Gastroesophageal sphincter (tissue), 4 donors: ENCODE results near the gene MED29. TPM values are rescaled to one million over a fixed set of nuclear protein-coding genes. Genes with fewer than 3 reads are reported as not detected.

ENCODE experiments used
- ATAC-seq: fragments of 150-250 bp; one replicate; pipeline ENCODE4 v1.9.1; 2016; ENCODE audit warnings: mild to moderate bottlenecking, moderate library complexity
- H3K27ac ChIP-seq, 4 donors: fragments of 200-600 bp; sonication (generic) in 3 of 4; 1 replicate in 3 of 4; 2 replicates in 1 of 4; pipeline ENCODE4 v1.5.1; 2016 to 2019
- H3K27me3 ChIP-seq: fragments of 200-600 bp; sonication (generic); one replicate; pipeline ENCODE4 v1.5.1; 2019
- H3K36me3 ChIP-seq, 2 donors: fragments of 200-600 bp; sonication (generic); one replicate each; pipeline ENCODE4 v1.5.1; 2019; ENCODE audit warnings: control low read depth in 1 of 2
- H3K4me1 ChIP-seq, 3 donors: fragments of 200-600 bp; sonication (generic); 1 replicate in 2 of 3; 2 replicates in 1 of 3; pipeline ENCODE4 v1.5.1; 2016 to 2019; ENCODE audit warnings: control low read depth in 2 of 3
- H3K4me3 ChIP-seq, 2 donors: fragments of 200-600 bp; sonication (generic); one replicate each; pipeline ENCODE4 v1.5.1; 2019; ENCODE audit warnings: mild to moderate bottlenecking in 1 of 2, moderate library complexity in 1 of 2
- H3K9me3 ChIP-seq, 3 donors: fragments of 200-600 bp; sonication (generic); one replicate each; pipeline ENCODE4 v1.5.1; 2017 to 2019; ENCODE audit warnings: control low read depth in 2 of 3
- EP300 ChIP-seq: sonication (generic); formaldehyde crosslinking; IDR thresholded peaks from one replicate; pipeline ENCODE4 v1.6.1; 2017; ENCODE audit warnings: antibody characterized with exemption, mild to moderate bottlenecking
- POLR2A ChIP-seq, 2 donors: fragments of 450-650 bp; IDR thresholded peaks; one replicate each; pipeline ENCODE4 v1.6.1; 2017; ENCODE audit warnings: antibody characterized with exemption in 2 of 2, mild to moderate bottlenecking in 2 of 2, moderate library complexity in 1 of 2
- POLR2AphosphoS5 ChIP-seq: sonication (generic); formaldehyde crosslinking; IDR thresholded peaks from one replicate; pipeline ENCODE4 v1.6.1; 2017; ENCODE audit warnings: antibody characterized with exemption
- WGBS, 2 donors: methylation state at CpG; one replicate each; pipeline ENCODE4 v1.1.5; 2018; ENCODE audit warnings: low coverage in 1 of 2; 5-methylcytosine and 5-hydroxymethylcytosine counted together
- total RNA-seq, 4 donors: library from RNA; depleted of rRNA; stranded (reverse); fragments of >200 nt; gene quantifications; one replicate each; pipeline ENCODE4 v1.1.0, GENCODE V29; 2016
- TF ChIP-seq, protein P1 (sequence below), 4 experiments: fragments of 200-600 bp in 2 of 4; fragments of 450-650 bp in 2 of 4; sonication (generic) in 1 of 4; IDR thresholded peaks; one replicate each; pipeline ENCODE4 v1.5.1; 2017 to 2019; ENCODE audit warnings: antibody characterized with exemption in 4 of 4, mild to moderate bottlenecking in 2 of 4, moderate library complexity in 2 of 4

The MED29 gene
- total RNA-seq, 4 donors from 2014 or later, result 30.0 to 50.7 (median 36.4) TPM

- Histone ChIP-seq H3K36me3 (peaks cover 0 to 44% of the 10 kb centered on the region in 2 donors), H3K27ac (peak overlapping the region in 3 of 4 donors; percentile 99 to 100 (median 99)), H3K9me3 (no peaks in the 10 kb centered on the region), H3K4me3 (peak overlapping the region in 1 of 2 donors; percentile 90), H3K27me3 (no peaks in the 10 kb centered on the region), H3K4me1 (peaks cover 0 to 57% (median 24%) of the 10 kb centered on the region in 3 donors)
- 36 to 38% methylated on average over 10 of the region's 35 CpGs for WGBS, 2 donors
- no peak for ATAC-seq
- TF ChIP-seq EP300 (no peak), POLR2AphosphoS5 (no peak), POLR2A (IDR thresholded peaks at IDR 0.05) (no peak)
- TF ChIP-seq, protein P1, sequence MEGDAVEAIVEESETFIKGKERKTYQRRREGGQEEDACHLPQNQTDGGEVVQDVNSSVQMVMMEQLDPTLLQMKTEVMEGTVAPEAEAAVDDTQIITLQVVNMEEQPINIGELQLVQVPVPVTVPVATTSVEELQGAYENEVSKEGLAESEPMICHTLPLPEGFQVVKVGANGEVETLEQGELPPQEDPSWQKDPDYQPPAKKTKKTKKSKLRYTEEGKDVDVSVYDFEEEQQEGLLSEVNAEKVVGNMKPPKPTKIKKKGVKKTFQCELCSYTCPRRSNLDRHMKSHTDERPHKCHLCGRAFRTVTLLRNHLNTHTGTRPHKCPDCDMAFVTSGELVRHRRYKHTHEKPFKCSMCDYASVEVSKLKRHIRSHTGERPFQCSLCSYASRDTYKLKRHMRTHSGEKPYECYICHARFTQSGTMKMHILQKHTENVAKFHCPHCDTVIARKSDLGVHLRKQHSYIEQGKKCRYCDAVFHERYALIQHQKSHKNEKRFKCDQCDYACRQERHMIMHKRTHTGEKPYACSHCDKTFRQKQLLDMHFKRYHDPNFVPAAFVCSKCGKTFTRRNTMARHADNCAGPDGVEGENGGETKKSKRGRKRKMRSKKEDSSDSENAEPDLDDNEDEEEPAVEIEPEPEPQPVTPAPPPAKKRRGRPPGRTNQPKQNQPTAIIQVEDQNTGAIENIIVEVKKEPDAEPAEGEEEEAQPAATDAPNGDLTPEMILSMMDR (IDR thresholded peaks at IDR 0.05), result no peak
Observed at GRCh38 chr19:39415111-39416046, 24.2 kb downstream of the MED29 start.

- Histone ChIP-seq H3K27me3 (no peaks in the 10 kb centered on the region), H3K27ac (peak overlapping the region in 3 of 4 donors; percentile 99 to 100 (median 99)), H3K4me3 (peak overlapping the region in 1 of 2 donors; percentile 90), H3K9me3 (no peaks in the 10 kb centered on the region), H3K36me3 (peaks cover 0 to 55% of the 10 kb centered on the region in 2 donors), H3K4me1 (peaks cover 0 to 47% (median 19%) of the 10 kb centered on the region in 3 donors)
- 37 to 82% methylated on average over 2 to 5 of the region's 27 CpGs for WGBS, 2 donors
- ATAC-seq, result no peak
- no peak for TF ChIP-seq POLR2A (IDR thresholded peaks at IDR 0.05)
- no peak for TF ChIP-seq EP300
- no peak for TF ChIP-seq POLR2AphosphoS5
- TF ChIP-seq, protein P1 (IDR thresholded peaks at IDR 0.05), result no peak
Observed at GRCh38 chr19:39416152-39417120, 25.3 kb downstream of the MED29 start.

DNA sequence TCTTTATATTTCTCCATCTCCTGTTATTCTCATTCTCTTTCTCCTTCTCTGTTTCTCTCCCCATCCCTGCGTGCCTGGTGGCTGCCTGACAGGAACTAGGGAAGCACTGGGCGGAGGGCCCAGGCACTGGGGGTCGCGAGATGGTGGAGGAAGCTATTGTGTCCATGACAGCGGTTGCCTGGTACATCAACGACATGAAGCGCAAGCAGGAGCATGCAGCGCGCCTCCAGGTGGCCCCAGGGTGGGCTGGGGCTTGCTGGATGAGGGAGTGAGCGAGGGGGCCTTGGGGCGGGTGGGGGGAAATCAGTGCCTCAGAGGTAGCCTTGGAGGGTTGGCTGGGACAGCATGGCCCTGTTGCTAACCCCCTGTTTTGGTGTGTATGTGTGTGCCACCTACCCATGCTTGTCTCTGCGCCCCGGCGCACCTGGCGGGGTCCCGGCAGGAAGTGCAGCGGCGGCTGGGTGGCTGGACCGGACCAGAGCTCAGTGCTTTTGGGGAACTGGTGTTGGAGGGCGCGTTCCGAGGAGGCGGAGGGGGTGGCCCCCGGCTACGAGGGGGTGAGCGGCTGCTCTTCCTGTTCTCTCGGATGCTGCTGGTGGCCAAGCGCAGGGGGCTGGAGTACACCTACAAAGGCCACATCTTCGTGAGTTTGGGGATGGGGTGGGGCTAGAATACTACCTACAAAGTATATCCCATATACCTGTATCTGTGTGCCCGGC, 26.4 kb downstream of the MED29 start:
- Histone ChIP-seq H3K9me3 (no peaks in the 10 kb centered on the region), H3K36me3 (peaks cover 0 to 66% of the 10 kb centered on the region in 2 donors), H3K27me3 (no peaks in the 10 kb centered on the region), H3K27ac (peak overlapping the region in 1 of 4 donors; percentile 100), H3K4me1 (peaks cover 0 to 43% (median 19%) of the 10 kb centered on the region in 3 donors), H3K4me3 (no peak overlapping the region)
- TF ChIP-seq POLR2A (IDR thresholded peaks at IDR 0.05) (no peak), POLR2AphosphoS5 (no peak), EP300 (no peak)
- TF ChIP-seq, protein P1 (IDR thresholded peaks at IDR 0.05), result no peak
- 83% methylated on average over 1 of the region's 30 CpGs; no CpG with 5 or more reads in 1 of the 2 donors for WGBS, 2 donors
- no peak for ATAC-seq

- peaks cover 0 to 39% (median 18%) of the 10 kb centered on the region in 3 donors for H3K4me1 ChIP-seq
- TF ChIP-seq POLR2AphosphoS5 (no peak), POLR2A (IDR thresholded peaks at IDR 0.05) (no peak), EP300 (no peak)
- TF ChIP-seq, protein P1 (IDR thresholded peaks at IDR 0.05), result no peak
- H3K9me3 ChIP-seq, result no peaks in the 10 kb centered on the region
- 88% methylated on average over 4 of the region's 9 CpGs; no CpG with 5 or more reads in 1 of the 2 donors for WGBS, 2 donors
- H3K27me3 ChIP-seq, result no peaks in the 10 kb centered on the region
- H3K27ac ChIP-seq, result no peak overlapping the region
- no peak overlapping the region for H3K4me3 ChIP-seq
- H3K36me3 ChIP-seq, result peaks cover 0 to 80% of the 10 kb centered on the region in 2 donors
- no peak for ATAC-seq
Observed at GRCh38 chr19:39419003-39419402, 27.8 kb downstream of the MED29 start.
